Measurements from ENCODE around the gene CNTN1.

DNA sequence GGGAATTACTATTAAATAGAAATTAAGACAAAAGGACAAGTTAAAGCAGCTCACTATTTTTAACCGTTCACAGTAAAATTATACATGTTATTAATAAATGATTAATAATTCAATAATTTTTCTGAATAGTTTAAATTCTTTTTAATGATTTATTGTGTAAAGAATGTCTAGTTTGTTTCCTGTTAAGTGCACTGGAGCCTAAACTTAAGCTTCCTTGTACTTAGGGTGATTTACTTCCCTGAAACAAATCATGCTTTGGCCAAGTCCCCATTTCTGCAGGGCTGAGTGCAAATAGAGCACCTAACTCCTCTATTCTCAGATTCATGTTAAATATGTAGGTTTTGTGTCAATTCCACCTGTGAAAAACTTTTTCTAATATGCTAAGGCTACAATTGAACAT lies 307.0 kb downstream of the CNTN1 start:
- TF ChIP-seq, protein P1, sequence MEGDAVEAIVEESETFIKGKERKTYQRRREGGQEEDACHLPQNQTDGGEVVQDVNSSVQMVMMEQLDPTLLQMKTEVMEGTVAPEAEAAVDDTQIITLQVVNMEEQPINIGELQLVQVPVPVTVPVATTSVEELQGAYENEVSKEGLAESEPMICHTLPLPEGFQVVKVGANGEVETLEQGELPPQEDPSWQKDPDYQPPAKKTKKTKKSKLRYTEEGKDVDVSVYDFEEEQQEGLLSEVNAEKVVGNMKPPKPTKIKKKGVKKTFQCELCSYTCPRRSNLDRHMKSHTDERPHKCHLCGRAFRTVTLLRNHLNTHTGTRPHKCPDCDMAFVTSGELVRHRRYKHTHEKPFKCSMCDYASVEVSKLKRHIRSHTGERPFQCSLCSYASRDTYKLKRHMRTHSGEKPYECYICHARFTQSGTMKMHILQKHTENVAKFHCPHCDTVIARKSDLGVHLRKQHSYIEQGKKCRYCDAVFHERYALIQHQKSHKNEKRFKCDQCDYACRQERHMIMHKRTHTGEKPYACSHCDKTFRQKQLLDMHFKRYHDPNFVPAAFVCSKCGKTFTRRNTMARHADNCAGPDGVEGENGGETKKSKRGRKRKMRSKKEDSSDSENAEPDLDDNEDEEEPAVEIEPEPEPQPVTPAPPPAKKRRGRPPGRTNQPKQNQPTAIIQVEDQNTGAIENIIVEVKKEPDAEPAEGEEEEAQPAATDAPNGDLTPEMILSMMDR (IDR thresholded peaks at IDR 0.05 in 4 of 5, conservative IDR thresholded peaks at IDR 0.05 in 1 of 5) = no peak
- no peak for TF ChIP-seq POLR2A (IDR thresholded peaks at IDR 0.05)

Measured in gastrocnemius medialis (tissue), 4 donors.